HCT116 (cell line): ENCODE measurements around the gene GMDS. TPM values are rescaled to one million over a fixed set of nuclear protein-coding genes. Genes with fewer than 3 reads are reported as not detected.

Source experiments
- ATAC-seq: fragments of 200-7000 bp; cut with Tn5 transposase; 2 replicates; pipeline ENCODE4 v1.9.1; 2020; ENCODE audit warnings: mild to moderate bottlenecking, moderate library complexity
- BruUV-seq: library from RNA; stranded (reverse); fragments of 400-500 nt; replicated peaks from 2 replicates; lab custom pipeline; 2021; lab: Mats Ljungman, UMichigan
- CTCF ChIA-PET: fragments of 300-600 bp; sonication (Branson Sonifier 250); formaldehyde crosslinking; loops from one replicate; lab custom pipeline; 2021; ENCODE audit warnings: antibody characterized with exemption; lab: Charles Lee
- POLR2A ChIA-PET: fragments of 300-600, 350-600 bp; sonication (Branson Sonifier 250); formaldehyde crosslinking; loops from one replicate; lab custom pipeline; 2021; ENCODE audit warnings: antibody characterized with exemption; lab: Charles Lee
- RAD21 ChIA-PET, 2 experiments: fragments of 300-600 bp; sonication (Branson Sonifier 250); formaldehyde crosslinking; loops; one replicate each; lab custom pipeline; 2023; ENCODE audit warnings: low total read pairs in 2 of 2; ENCODE audit not compliant: uncharacterized antibody in 2 of 2, unreplicated experiment in 2 of 2, low non-redundant PET in 1 of 2; lab: Charles Lee
- DNase-seq: peaks from one replicate; pipeline ENCODE4 v3.0.0-alpha.2; 2010; ENCODE audit warnings: low read depth, low spot score
- H2AFZ ChIP-seq: fragments of 200-600 bp; shearing (Covaris generic), sonication (generic); 2 replicates; pipeline ENCODE4 v1.6.1; 2017; ENCODE audit warnings: low read depth, mixed run types, mixed read lengths, antibody characterized with exemption, low read length; ENCODE audit not compliant: poor library complexity, severe bottlenecking
- H3K27ac ChIP-seq: 2 replicates; pipeline ENCODE4 v1.5.1; 2012; ENCODE audit warnings: low read depth, low read length
- H3K27me3 ChIP-seq: fragments of 200-600 bp; sonication (generic); 2 replicates; pipeline ENCODE4 v1.6.1; 2016; ENCODE audit warnings: mixed run types, low read length, mixed read lengths; ENCODE audit not compliant: insufficient read depth
- H3K36me3 ChIP-seq, 2 experiments: fragments of 200-500 bp in 1 of 2; fragments of 200-600 bp in 1 of 2; sonication (Bioruptor generic) in 1 of 2; sonication (generic) in 1 of 2; 2 replicates each; pipeline versions ENCODE4 v1.5.1 to v1.6.1; 2014 to 2016; ENCODE audit warnings: low read length in 2 of 2, inconsistent platforms in 1 of 2, mixed read lengths in 1 of 2, mixed run types in 1 of 2; ENCODE audit not compliant: insufficient read depth in 2 of 2, control insufficient read depth in 1 of 2
- H3K4me1 ChIP-seq, 2 experiments: fragments of 200-600 bp in 1 of 2; sonication (generic) in 1 of 2; 2 replicates each; pipeline versions ENCODE4 v1.5.1 to v1.6.1; 2012 to 2017; ENCODE audit warnings: low read length in 2 of 2, inconsistent platforms in 1 of 2, mild to moderate bottlenecking in 1 of 2, mixed read lengths in 1 of 2, mixed run types in 1 of 2, moderate library complexity in 1 of 2; ENCODE audit not compliant: insufficient read depth in 2 of 2, control insufficient read depth in 1 of 2
- H3K4me2 ChIP-seq: fragments of 200-600 bp; sonication (generic); 2 replicates; pipeline ENCODE4 v1.6.1; 2017; ENCODE audit warnings: mixed run types, low read length, mixed read lengths
- H3K4me3 ChIP-seq, 2 experiments: fragments of 200-600 bp in 1 of 2; sonication (generic) in 1 of 2; replicated peaks in 1 of 2; 2 replicates each; pipeline ENCODE4 v1.5.1; 2011 to 2016; ENCODE audit warnings: low read length in 2 of 2, control low read depth in 1 of 2, low read depth in 1 of 2, mild to moderate bottlenecking in 1 of 2, mixed read lengths in 1 of 2, mixed run types in 1 of 2
- H3K79me2 ChIP-seq: fragments of 200-600 bp; sonication (generic); 2 replicates; pipeline ENCODE4 v1.6.1; 2017; ENCODE audit warnings: mild to moderate bottlenecking, mixed run types, low read length, moderate library complexity, mixed read lengths; ENCODE audit not compliant: insufficient read depth
- H3K9ac ChIP-seq: fragments of 200-600 bp; sonication (generic); 2 replicates; pipeline ENCODE4 v1.6.1; 2016; ENCODE audit warnings: low read length, mixed read lengths
- H3K9me2 ChIP-seq: fragments of 200-600 bp; sonication (generic), shearing (Covaris generic); 2 replicates; pipeline ENCODE4 v1.6.1; 2017; ENCODE audit warnings: mixed run types, mild to moderate bottlenecking, moderate library complexity; ENCODE audit not compliant: insufficient read depth
- H3K9me3 ChIP-seq, 2 experiments: fragments of 200-500 bp in 1 of 2; fragments of 200-600 bp in 1 of 2; sonication (Bioruptor generic) in 1 of 2; sonication (generic) in 1 of 2; 2 replicates each; pipeline ENCODE4 v1.6.1; 2014 to 2017; ENCODE audit warnings: low read length in 2 of 2, mixed read lengths in 2 of 2, inconsistent platforms in 1 of 2, low read depth in 1 of 2, mild to moderate bottlenecking in 1 of 2, mixed run types in 1 of 2, moderate library complexity in 1 of 2; ENCODE audit not compliant: control insufficient read depth in 1 of 2, insufficient read depth in 1 of 2
- H4K20me1 ChIP-seq: fragments of 200-600 bp; sonication (generic), shearing (Covaris generic); 2 replicates; pipeline ENCODE4 v1.6.1; 2017; ENCODE audit warnings: mixed run types, mild to moderate bottlenecking, moderate library complexity; ENCODE audit not compliant: insufficient read depth
- CEBPB ChIP-seq: IDR thresholded peaks from 2 replicates; pipeline ENCODE4 v1.6.1; 2012; ENCODE audit warnings: low read depth
- FOSL1 ChIP-seq: IDR thresholded peaks from 2 replicates; pipeline ENCODE4 v1.6.1; 2012; ENCODE audit warnings: low read depth
- POLR2AphosphoS5 ChIP-seq: IDR thresholded peaks from 2 replicates; pipeline ENCODE4 v1.6.1; 2011; ENCODE audit warnings: mild to moderate bottlenecking, low read depth, low read length, moderate library complexity
- intact Hi-C: fragments of 100-400 bp; cut with micrococcal nuclease; formaldehyde crosslinking; loops from 2 replicates; pipeline ENCODE4 v1.10.0; 2022
- total RNA-seq: library from RNA; stranded (reverse); gene quantifications from one replicate; pipeline ENCODE4 v1.2.1, GENCODE V29; 2021; ENCODE audit not compliant: unreplicated experiment
- TF ChIP-seq, protein P1 (sequence below): IDR thresholded peaks from 2 replicates; pipeline ENCODE4 v1.6.1; 2012
- TF ChIP-seq, protein P2 (sequence below): IDR thresholded peaks from 2 replicates; pipeline ENCODE4 v1.6.1; 2011; ENCODE audit warnings: mild to moderate bottlenecking, low read length, moderate library complexity; ENCODE audit not compliant: insufficient replicate concordance; ENCODE audit errors: extremely low read depth

GMDS gene
- total RNA-seq, 1 experiment from 2014 or later = 34.4 TPM

DNA sequence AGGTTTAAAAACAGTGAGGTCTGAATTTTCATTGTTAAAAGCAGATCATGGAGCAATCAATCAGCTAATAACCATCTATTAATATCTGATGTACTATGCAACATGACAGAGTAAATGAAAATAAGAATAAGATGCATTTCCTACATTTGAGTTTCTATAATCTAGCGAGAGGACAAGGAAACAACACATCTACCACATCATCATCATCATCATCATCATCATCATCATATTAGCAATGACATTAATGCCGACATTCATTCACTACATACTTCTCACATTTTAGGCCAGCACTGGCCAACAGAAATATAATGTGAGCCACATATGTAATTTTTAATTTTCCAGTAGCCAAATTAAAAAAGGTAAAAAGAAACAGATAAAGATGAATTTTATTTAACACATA lies 110.0 kb downstream of the GMDS start:
- no peak overlapping the region for H3K4me3 ChIP-seq
- POLR2A ChIA-PET = no interaction called here
- H2AFZ ChIP-seq = no peak overlapping the region
- H3K4me1 ChIP-seq = peaks cover 23 to 24% of the 10 kb centered on the region in 2 experiments
- no peak overlapping the region for H3K27ac ChIP-seq
- no peak overlapping the region for H3K4me2 ChIP-seq
- DNase-seq = no peak
- no peaks in the 10 kb centered on the region for H3K27me3 ChIP-seq
- intact Hi-C loops = no loop called here
- BruUV-seq = no TSS peak
- TF ChIP-seq POLR2AphosphoS5 = no peak
- no peak for TF ChIP-seq CEBPB
- TF ChIP-seq FOSL1 = no peak
- TF ChIP-seq, all 23 proteins: peak for 0
- no peaks in the 10 kb centered on the region for H3K9me2 ChIP-seq
- H3K36me3 ChIP-seq = no peaks in the 10 kb centered on the region
- RAD21 ChIA-PET = no interaction called here
- no peaks in the 10 kb centered on the region for H3K9me3 ChIP-seq
- H3K79me2 ChIP-seq = no peaks in the 10 kb centered on the region
- no peak for ATAC-seq
- H4K20me1 ChIP-seq = no peaks in the 10 kb centered on the region
- H3K9ac ChIP-seq = no peak overlapping the region
- CTCF ChIA-PET = no interaction called here

GRCh38 chr6:2134554-2134953 lies 110.9 kb downstream of the GMDS start:
- Histone ChIP-seq H3K4me1 (peaks cover 23 to 24% of the 10 kb centered on the region in 2 experiments), H3K9me2 (no peaks in the 10 kb centered on the region), H3K27ac (no peak overlapping the region), H2AFZ (no peak overlapping the region), H3K4me2 (no peak overlapping the region), H3K36me3 (no peaks in the 10 kb centered on the region), H3K79me2 (no peaks in the 10 kb centered on the region), H3K9me3 (no peaks in the 10 kb centered on the region), H3K27me3 (no peaks in the 10 kb centered on the region), H3K4me3 (no peak overlapping the region), H3K9ac (no peak overlapping the region), H4K20me1 (no peaks in the 10 kb centered on the region)
- no peak for ATAC-seq
- intact Hi-C loops = no loop called here
- ChIA-PET CTCF (no interaction called here), POLR2A (no interaction called here), RAD21 (no interaction called here)
- TF ChIP-seq, protein P1, sequence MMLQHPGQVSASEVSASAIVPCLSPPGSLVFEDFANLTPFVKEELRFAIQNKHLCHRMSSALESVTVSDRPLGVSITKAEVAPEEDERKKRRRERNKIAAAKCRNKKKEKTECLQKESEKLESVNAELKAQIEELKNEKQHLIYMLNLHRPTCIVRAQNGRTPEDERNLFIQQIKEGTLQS = no peak
- TF ChIP-seq, protein P2, sequence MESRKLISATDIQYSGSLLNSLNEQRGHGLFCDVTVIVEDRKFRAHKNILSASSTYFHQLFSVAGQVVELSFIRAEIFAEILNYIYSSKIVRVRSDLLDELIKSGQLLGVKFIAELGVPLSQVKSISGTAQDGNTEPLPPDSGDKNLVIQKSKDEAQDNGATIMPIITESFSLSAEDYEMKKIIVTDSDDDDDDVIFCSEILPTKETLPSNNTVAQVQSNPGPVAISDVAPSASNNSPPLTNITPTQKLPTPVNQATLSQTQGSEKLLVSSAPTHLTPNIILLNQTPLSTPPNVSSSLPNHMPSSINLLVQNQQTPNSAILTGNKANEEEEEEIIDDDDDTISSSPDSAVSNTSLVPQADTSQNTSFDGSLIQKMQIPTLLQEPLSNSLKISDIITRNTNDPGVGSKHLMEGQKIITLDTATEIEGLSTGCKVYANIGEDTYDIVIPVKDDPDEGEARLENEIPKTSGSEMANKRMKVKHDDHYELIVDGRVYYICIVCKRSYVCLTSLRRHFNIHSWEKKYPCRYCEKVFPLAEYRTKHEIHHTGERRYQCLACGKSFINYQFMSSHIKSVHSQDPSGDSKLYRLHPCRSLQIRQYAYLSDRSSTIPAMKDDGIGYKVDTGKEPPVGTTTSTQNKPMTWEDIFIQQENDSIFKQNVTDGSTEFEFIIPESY = no peak
- no TSS peak for BruUV-seq
- DNase-seq = no peak
